NT2/D1 (cell line): ENCODE data around the gene ERH.

Experiments used
- YY1 ChIP-seq: IDR thresholded peaks from 2 replicates; pipeline ENCODE4 v1.6.1; 2011; ENCODE audit not compliant: insufficient read length, insufficient read depth
- ZNF274 ChIP-seq: IDR thresholded peaks from 2 replicates; pipeline ENCODE4 v1.6.1; 2011; ENCODE audit warnings: mild to moderate bottlenecking, low read depth, low read length

DNA sequence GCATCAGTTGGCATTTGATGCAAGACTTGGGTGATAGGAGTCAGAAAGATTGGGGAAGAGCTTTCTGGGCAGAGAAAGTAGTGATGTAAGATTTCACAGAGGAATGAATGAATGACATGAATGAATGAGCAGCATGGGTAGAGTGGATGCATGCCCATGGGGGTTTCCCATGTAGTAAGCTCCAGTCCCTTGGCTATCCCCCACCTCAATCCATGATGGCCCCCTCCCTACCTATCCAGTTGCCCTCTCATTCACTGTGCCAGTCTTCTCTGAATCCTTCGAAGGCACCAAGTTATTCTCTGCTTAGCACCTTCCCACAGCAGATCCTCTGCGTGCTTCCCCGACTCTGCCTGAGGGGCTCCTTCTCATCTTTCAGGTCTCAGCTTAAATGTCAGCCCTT, 32.0 kb downstream of the ERH start:
- no peak for TF ChIP-seq ZNF274
- no peak for TF ChIP-seq YY1
